DOHH2 (cell line): ENCODE results near the gene PPP2R3A.

Source experiments
- H3F3A ChIP-seq: fragments of 200-600 bp; sonication (generic), shearing (Covaris generic); 2 replicates; pipeline ENCODE4 v1.6.0; 2016; ENCODE audit warnings: antibody characterized with exemption, mild to moderate bottlenecking; ENCODE audit not compliant: control insufficient read depth, insufficient read depth
- H3K27ac ChIP-seq: fragments of 200-600 bp; sonication (generic); 2 replicates; pipeline ENCODE4 v1.5.1; 2014; ENCODE audit warnings: low read depth, mild to moderate bottlenecking, low read length, moderate library complexity
- H3K27me3 ChIP-seq: fragments of 200-600 bp; sonication (generic); 2 replicates; pipeline ENCODE4 v1.6.1; 2014; ENCODE audit warnings: mild to moderate bottlenecking, low read length, mixed read lengths; ENCODE audit not compliant: control insufficient read depth
- H3K36me3 ChIP-seq: fragments of 200-600 bp; sonication (generic); 2 replicates; pipeline ENCODE4 v1.6.1; 2014; ENCODE audit warnings: mild to moderate bottlenecking, low read length, moderate library complexity, mixed read lengths; ENCODE audit not compliant: control insufficient read depth
- H3K4me1 ChIP-seq: fragments of 200-600 bp; sonication (generic); 2 replicates; pipeline ENCODE4 v1.6.1; 2014; ENCODE audit warnings: mild to moderate bottlenecking, low read length, mixed read lengths; ENCODE audit not compliant: control insufficient read depth
- H3K4me2 ChIP-seq: fragments of 200-600 bp; sonication (generic); 2 replicates; pipeline ENCODE4 v1.6.0; 2014; ENCODE audit warnings: mild to moderate bottlenecking, low read length, moderate library complexity
- H3K4me3 ChIP-seq: fragments of 200-600 bp; sonication (generic); 2 replicates; pipeline ENCODE4 v1.5.1; 2014; ENCODE audit warnings: mild to moderate bottlenecking, low read length, mixed read lengths
- H3K79me2 ChIP-seq: fragments of 200-600 bp; sonication (generic); 2 replicates; pipeline ENCODE4 v1.6.1; 2014; ENCODE audit warnings: mild to moderate bottlenecking, low read length, mixed read lengths; ENCODE audit not compliant: control insufficient read depth
- H3K9me2 ChIP-seq: fragments of 200-600 bp; sonication (generic); replicated peaks from 2 replicates; pipeline ENCODE4 v1.6.1; 2014; ENCODE audit warnings: mild to moderate bottlenecking, low read length, mixed read lengths; ENCODE audit not compliant: control insufficient read depth
- H3K9me3 ChIP-seq: fragments of 200-600 bp; sonication (generic); 2 replicates; pipeline ENCODE4 v1.6.1; 2014; ENCODE audit warnings: antibody characterized with exemption, low read length, mixed read lengths; ENCODE audit not compliant: control insufficient read depth, insufficient read depth
- H4K20me1 ChIP-seq: fragments of 200-600 bp; sonication (generic); 2 replicates; pipeline ENCODE4 v1.6.0; 2014; ENCODE audit warnings: low read depth, mild to moderate bottlenecking, antibody characterized with exemption, low read length, moderate library complexity; ENCODE audit not compliant: control insufficient read depth, insufficient read depth
- EZH2phosphoT487 ChIP-seq: fragments of 200-600 bp; sonication (generic); IDR thresholded peaks from 2 replicates; pipeline ENCODE4 v1.6.1; 2017; ENCODE audit warnings: borderline replicate concordance, mild to moderate bottlenecking, antibody characterized with exemption, low read length, moderate library complexity, mixed read lengths
- TF ChIP-seq, protein P1 (sequence below): fragments of 200-600 bp; sonication (generic); IDR thresholded peaks from one replicate; pipeline ENCODE4 v1.5.1; 2014; ENCODE audit warnings: antibody characterized with exemption, mild to moderate bottlenecking, low read depth, low read length; ENCODE audit not compliant: poor library complexity, severe bottlenecking

PPP2R3A gene

GRCh38 chr3:136105044-136105443 lies 139.5 kb downstream of the PPP2R3A start:
- TF ChIP-seq, protein P1, sequence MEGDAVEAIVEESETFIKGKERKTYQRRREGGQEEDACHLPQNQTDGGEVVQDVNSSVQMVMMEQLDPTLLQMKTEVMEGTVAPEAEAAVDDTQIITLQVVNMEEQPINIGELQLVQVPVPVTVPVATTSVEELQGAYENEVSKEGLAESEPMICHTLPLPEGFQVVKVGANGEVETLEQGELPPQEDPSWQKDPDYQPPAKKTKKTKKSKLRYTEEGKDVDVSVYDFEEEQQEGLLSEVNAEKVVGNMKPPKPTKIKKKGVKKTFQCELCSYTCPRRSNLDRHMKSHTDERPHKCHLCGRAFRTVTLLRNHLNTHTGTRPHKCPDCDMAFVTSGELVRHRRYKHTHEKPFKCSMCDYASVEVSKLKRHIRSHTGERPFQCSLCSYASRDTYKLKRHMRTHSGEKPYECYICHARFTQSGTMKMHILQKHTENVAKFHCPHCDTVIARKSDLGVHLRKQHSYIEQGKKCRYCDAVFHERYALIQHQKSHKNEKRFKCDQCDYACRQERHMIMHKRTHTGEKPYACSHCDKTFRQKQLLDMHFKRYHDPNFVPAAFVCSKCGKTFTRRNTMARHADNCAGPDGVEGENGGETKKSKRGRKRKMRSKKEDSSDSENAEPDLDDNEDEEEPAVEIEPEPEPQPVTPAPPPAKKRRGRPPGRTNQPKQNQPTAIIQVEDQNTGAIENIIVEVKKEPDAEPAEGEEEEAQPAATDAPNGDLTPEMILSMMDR, result no peak
- TF ChIP-seq EZH2phosphoT487, result no peak
- Histone ChIP-seq H3K9me2 (no peaks in the 10 kb centered on the region), H3K79me2 (no peaks in the 10 kb centered on the region), H3F3A (peaks cover 6% of the 10 kb centered on the region), H3K4me1 (peaks cover 37% of the 10 kb centered on the region), H4K20me1 (no peaks in the 10 kb centered on the region), H3K36me3 (no peaks in the 10 kb centered on the region), H3K27me3 (no peaks in the 10 kb centered on the region), H3K4me2 (no peak overlapping the region), H3K9me3 (no peaks in the 10 kb centered on the region), H3K4me3 (no peak overlapping the region), H3K27ac (no peak overlapping the region)

GRCh38 chr3:136106101-136106500 lies 140.6 kb downstream of the PPP2R3A start:
- Histone ChIP-seq H3K9me2 (no peaks in the 10 kb centered on the region), H3K4me1 (peaks cover 45% of the 10 kb centered on the region), H3K36me3 (no peaks in the 10 kb centered on the region), H4K20me1 (no peaks in the 10 kb centered on the region), H3K9me3 (no peaks in the 10 kb centered on the region), H3K79me2 (no peaks in the 10 kb centered on the region), H3K4me3 (no peak overlapping the region), H3F3A (peaks cover 6% of the 10 kb centered on the region), H3K4me2 (no peak overlapping the region), H3K27ac (no peak overlapping the region), H3K27me3 (no peaks in the 10 kb centered on the region)
- TF ChIP-seq, protein P1, result no peak
- no peak for TF ChIP-seq EZH2phosphoT487

DNA sequence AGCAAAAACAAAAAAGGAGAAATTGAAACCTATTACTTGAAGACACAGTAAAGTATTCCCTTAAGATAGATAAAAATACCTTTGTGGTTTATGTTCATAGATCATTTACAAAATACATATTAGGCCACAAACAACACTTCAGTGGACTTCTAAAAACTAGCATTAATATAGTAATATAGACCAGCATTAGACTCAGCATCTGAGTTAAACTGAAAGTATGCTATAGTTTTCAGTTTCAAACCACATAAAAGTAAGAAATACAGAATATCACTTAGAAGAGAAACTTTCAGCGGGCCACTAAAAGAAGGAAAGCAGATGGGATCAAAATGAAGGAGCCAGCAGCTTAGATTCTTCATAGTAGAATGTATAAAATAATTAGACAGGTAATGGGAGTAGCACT lies 144.0 kb downstream of the PPP2R3A start:
- Histone ChIP-seq H3K9me2 (no peaks in the 10 kb centered on the region), H3K36me3 (no peaks in the 10 kb centered on the region), H3K4me2 (peak overlapping the region; percentile 85), H3K4me3 (peak overlapping the region; percentile 56), H3K27ac (peak overlapping the region; percentile 49), H3K79me2 (no peaks in the 10 kb centered on the region), H3K4me1 (peaks cover 45% of the 10 kb centered on the region), H4K20me1 (no peaks in the 10 kb centered on the region), H3K9me3 (no peaks in the 10 kb centered on the region), H3K27me3 (no peaks in the 10 kb centered on the region), H3F3A (peaks cover 6% of the 10 kb centered on the region)
- no peak for TF ChIP-seq EZH2phosphoT487
- TF ChIP-seq, protein P1, result no peak
